ENCODE measurements around the gene KHDC4. TPM values are rescaled to one million over a fixed set of nuclear protein-coding genes. Genes with fewer than 3 reads are reported as not detected.

KHDC4 gene
- total and polyA plus RNA-seq, 9 of the 15 experiments (the other 6 are each of a cell fraction or from before 2014, with no cell fraction given) = 12.1 to 185 (median 65.6) TPM

DNA sequence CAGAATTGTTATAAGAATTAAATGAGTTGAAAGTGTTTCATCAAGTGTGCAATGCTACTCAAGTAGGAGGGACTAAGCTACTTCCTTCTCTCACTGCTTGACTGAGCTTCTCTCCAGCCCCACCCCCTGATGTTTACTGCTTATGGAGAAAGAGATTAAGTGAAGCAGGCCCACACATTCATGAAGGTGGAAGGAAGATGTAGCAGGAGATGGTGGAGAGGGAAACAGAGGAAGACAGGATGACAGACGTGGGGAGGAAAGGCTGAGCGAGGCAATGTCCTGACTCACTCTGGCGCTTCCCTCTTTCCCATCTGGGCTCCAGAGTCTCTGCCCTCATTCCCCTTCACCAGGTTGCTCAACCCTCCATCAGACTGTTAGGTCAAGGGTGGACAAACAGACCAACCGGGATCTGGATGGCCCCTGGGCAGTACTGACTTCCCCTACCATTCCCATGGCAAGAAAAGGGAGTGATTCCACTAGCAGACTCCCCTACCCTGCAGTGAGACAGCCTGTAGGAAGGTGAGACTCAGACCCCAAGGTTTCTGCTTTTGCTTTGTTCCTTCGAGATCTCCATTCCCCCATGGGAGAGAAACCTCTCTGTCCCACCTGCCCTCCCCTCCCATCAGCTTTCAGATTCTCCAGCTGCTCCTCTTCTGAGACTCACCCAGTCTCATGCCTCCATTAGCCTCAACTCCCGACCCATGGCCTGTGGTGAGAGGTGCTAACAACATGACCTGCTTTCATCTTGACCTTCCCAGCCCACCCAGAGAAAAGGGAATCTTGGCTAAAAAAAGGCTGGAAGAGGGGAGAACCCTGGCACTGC, 47.3 kb upstream of the KHDC4 start (continued):
- TF ChIP-seq, protein P1, sequence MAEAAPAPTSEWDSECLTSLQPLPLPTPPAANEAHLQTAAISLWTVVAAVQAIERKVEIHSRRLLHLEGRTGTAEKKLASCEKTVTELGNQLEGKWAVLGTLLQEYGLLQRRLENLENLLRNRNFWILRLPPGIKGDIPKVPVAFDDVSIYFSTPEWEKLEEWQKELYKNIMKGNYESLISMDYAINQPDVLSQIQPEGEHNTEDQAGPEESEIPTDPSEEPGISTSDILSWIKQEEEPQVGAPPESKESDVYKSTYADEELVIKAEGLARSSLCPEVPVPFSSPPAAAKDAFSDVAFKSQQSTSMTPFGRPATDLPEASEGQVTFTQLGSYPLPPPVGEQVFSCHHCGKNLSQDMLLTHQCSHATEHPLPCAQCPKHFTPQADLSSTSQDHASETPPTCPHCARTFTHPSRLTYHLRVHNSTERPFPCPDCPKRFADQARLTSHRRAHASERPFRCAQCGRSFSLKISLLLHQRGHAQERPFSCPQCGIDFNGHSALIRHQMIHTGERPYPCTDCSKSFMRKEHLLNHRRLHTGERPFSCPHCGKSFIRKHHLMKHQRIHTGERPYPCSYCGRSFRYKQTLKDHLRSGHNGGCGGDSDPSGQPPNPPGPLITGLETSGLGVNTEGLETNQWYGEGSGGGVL (CRISPR knock-in tag; IDR thresholded peaks at IDR 0.05) = no peak
- TF ChIP-seq SIN3A (IDR thresholded peaks at IDR 0.05; ENCODE audit: borderline replicate concordance in 2 of 2, control insufficient read depth in 1 of 2, low read depth in 2 of 2, low read length in 2 of 2) (peak; percentile 41; a peak in 1 of 4 replicates), RBM14 (IDR thresholded peaks at IDR 0.05; ENCODE audit: borderline replicate concordance, insufficient read depth, low read depth, low read length) (no peak), POLR2H (tag; IDR thresholded peaks at IDR 0.05; ENCODE audit: low read depth) (peak; percentile 55; the same call in 1 of the 2 replicates), TFAM (CRISPR knock-in tag; conservative IDR thresholded peaks at IDR 0.05) (no peak), CEBPG (CRISPR knock-in tag; IDR thresholded peaks at IDR 0.05) (no peak), CEBPG (tag; conservative IDR thresholded peaks at IDR 0.05 in 1 of 2, IDR thresholded peaks at IDR 0.05 in 1 of 2) (peak in 1 of 2 experiments; percentile 44; a peak in 1 of 4 replicates), RCOR1 (IDR thresholded peaks at IDR 0.05; ENCODE audit: borderline replicate concordance in 1 of 2, low read depth in 2 of 2, low read length in 2 of 2) (peak in 1 of 2 experiments; percentile 44; a peak in 1 of 4 replicates)
- TF ChIP-seq, protein P2, sequence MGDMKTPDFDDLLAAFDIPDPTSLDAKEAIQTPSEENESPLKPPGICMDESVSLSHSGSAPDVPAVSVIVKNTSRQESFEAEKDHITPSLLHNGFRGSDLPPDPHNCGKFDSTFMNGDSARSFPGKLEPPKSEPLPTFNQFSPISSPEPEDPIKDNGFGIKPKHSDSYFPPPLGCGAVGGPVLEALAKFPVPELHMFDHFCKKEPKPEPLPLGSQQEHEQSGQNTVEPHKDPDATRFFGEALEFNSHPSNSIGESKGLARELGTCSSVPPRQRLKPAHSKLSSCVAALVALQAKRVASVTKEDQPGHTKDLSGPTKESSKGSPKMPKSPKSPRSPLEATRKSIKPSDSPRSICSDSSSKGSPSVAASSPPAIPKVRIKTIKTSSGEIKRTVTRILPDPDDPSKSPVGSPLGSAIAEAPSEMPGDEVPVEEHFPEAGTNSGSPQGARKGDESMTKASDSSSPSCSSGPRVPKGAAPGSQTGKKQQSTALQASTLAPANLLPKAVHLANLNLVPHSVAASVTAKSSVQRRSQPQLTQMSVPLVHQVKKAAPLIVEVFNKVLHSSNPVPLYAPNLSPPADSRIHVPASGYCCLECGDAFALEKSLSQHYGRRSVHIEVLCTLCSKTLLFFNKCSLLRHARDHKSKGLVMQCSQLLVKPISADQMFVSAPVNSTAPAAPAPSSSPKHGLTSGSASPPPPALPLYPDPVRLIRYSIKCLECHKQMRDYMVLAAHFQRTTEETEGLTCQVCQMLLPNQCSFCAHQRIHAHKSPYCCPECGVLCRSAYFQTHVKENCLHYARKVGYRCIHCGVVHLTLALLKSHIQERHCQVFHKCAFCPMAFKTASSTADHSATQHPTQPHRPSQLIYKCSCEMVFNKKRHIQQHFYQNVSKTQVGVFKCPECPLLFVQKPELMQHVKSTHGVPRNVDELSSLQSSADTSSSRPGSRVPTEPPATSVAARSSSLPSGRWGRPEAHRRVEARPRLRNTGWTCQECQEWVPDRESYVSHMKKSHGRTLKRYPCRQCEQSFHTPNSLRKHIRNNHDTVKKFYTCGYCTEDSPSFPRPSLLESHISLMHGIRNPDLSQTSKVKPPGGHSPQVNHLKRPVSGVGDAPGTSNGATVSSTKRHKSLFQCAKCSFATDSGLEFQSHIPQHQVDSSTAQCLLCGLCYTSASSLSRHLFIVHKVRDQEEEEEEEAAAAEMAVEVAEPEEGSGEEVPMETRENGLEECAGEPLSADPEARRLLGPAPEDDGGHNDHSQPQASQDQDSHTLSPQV (IDR thresholded peaks at IDR 0.05) = peak; percentile 58
- TF ChIP-seq, protein P3, sequence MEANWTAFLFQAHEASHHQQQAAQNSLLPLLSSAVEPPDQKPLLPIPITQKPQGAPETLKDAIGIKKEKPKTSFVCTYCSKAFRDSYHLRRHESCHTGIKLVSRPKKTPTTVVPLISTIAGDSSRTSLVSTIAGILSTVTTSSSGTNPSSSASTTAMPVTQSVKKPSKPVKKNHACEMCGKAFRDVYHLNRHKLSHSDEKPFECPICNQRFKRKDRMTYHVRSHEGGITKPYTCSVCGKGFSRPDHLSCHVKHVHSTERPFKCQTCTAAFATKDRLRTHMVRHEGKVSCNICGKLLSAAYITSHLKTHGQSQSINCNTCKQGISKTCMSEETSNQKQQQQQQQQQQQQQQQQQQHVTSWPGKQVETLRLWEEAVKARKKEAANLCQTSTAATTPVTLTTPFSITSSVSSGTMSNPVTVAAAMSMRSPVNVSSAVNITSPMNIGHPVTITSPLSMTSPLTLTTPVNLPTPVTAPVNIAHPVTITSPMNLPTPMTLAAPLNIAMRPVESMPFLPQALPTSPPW (CRISPR knock-in tag; IDR thresholded peaks at IDR 0.05) = peak; percentile 50
- TF ChIP-seq, protein P4, sequence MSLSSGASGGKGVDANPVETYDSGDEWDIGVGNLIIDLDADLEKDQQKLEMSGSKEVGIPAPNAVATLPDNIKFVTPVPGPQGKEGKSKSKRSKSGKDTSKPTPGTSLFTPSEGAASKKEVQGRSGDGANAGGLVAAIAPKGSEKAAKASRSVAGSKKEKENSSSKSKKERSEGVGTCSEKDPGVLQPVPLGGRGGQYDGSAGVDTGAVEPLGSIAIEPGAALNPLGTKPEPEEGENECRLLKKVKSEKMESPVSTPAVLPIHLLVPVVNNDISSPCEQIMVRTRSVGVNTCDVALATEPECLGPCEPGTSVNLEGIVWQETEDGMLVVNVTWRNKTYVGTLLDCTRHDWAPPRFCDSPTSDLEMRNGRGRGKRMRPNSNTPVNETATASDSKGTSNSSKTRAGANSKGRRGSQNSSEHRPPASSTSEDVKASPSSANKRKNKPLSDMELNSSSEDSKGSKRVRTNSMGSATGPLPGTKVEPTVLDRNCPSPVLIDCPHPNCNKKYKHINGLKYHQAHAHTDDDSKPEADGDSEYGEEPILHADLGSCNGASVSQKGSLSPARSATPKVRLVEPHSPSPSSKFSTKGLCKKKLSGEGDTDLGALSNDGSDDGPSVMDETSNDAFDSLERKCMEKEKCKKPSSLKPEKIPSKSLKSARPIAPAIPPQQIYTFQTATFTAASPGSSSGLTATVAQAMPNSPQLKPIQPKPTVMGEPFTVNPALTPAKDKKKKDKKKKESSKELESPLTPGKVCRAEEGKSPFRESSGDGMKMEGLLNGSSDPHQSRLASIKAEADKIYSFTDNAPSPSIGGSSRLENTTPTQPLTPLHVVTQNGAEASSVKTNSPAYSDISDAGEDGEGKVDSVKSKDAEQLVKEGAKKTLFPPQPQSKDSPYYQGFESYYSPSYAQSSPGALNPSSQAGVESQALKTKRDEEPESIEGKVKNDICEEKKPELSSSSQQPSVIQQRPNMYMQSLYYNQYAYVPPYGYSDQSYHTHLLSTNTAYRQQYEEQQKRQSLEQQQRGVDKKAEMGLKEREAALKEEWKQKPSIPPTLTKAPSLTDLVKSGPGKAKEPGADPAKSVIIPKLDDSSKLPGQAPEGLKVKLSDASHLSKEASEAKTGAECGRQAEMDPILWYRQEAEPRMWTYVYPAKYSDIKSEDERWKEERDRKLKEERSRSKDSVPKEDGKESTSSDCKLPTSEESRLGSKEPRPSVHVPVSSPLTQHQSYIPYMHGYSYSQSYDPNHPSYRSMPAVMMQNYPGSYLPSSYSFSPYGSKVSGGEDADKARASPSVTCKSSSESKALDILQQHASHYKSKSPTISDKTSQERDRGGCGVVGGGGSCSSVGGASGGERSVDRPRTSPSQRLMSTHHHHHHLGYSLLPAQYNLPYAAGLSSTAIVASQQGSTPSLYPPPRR (CRISPR knock-in tag; IDR thresholded peaks at IDR 0.05; ENCODE audit: borderline replicate concordance) = no peak

Measured in K562 (cell line).